OCI-LY7 (cell line): ENCODE measurements around the gene TMEM150C. TPM values are rescaled to one million over a fixed set of nuclear protein-coding genes. Genes with fewer than 3 reads are reported as not detected.
A peak's percentile ranks its signal among the peaks of the same experiment; 100 is the strongest.

Experiments
- BruUV-seq: library from RNA; stranded (reverse); fragments of 400-500 nt; replicated peaks from 2 replicates; lab custom pipeline; 2021; lab: Mats Ljungman, UMichigan
- CTCF ChIA-PET: fragments of 300-600 bp; sonication (Branson Sonifier 250); formaldehyde crosslinking; loops from one replicate; lab custom pipeline; 2022; ENCODE audit warnings: antibody characterized with exemption; ENCODE audit not compliant: unreplicated experiment; lab: Charles Lee
- POLR2A ChIA-PET: fragments of 300-600 bp; sonication (Branson Sonifier 250); formaldehyde crosslinking; loops from one replicate; lab custom pipeline; 2022; ENCODE audit warnings: antibody characterized with exemption; lab: Charles Lee
- DNase-seq: peaks from one replicate; pipeline ENCODE4 v3.0.0-alpha.2; 2015; ENCODE audit warnings: low spot score
- H2AFZ ChIP-seq: fragments of 200-600 bp; sonication (generic), shearing (Covaris generic); 2 replicates; pipeline ENCODE4 v1.6.1; 2014; ENCODE audit warnings: mild to moderate bottlenecking, antibody characterized with exemption, low read length, moderate library complexity
- H3K27ac ChIP-seq: fragments of 200-600 bp; sonication (generic); 2 replicates; pipeline ENCODE4 v1.5.1; 2014; ENCODE audit warnings: mixed run types, low read depth, mild to moderate bottlenecking, moderate library complexity, low read length, inconsistent platforms; ENCODE audit not compliant: poor library complexity, severe bottlenecking
- H3K36me3 ChIP-seq: fragments of 200-600 bp; sonication (generic); 2 replicates; pipeline ENCODE4 v1.6.1; 2014; ENCODE audit warnings: mild to moderate bottlenecking, antibody characterized with exemption, low read length, moderate library complexity, mixed read lengths; ENCODE audit not compliant: insufficient read depth
- H3K4me1 ChIP-seq: fragments of 200-600 bp; sonication (generic); 2 replicates; pipeline ENCODE4 v1.5.1; 2014; ENCODE audit warnings: mild to moderate bottlenecking, low read length; ENCODE audit not compliant: insufficient read depth, poor library complexity, severe bottlenecking
- H3K4me2 ChIP-seq: fragments of 200-600 bp; sonication (generic); 2 replicates; pipeline ENCODE4 v1.6.1; 2014; ENCODE audit warnings: mild to moderate bottlenecking, low read length
- H3K4me3 ChIP-seq: fragments of 200-600 bp; sonication (generic); 2 replicates; pipeline ENCODE4 v1.5.1; 2014; ENCODE audit warnings: mild to moderate bottlenecking, low read depth, low read length; ENCODE audit not compliant: poor library complexity, severe bottlenecking
- H3K79me2 ChIP-seq: fragments of 200-600 bp; sonication (generic); 2 replicates; pipeline ENCODE4 v1.6.1; 2016; ENCODE audit warnings: low read depth, mild to moderate bottlenecking, low read length, moderate library complexity, mixed read lengths; ENCODE audit not compliant: insufficient read depth
- H3K9me2 ChIP-seq: fragments of 200-600 bp; sonication (generic); 2 replicates; pipeline ENCODE4 v1.6.1; 2016; ENCODE audit warnings: mild to moderate bottlenecking, low read length, mixed read lengths; ENCODE audit not compliant: insufficient read depth
- H3K9me3 ChIP-seq: fragments of 200-600 bp; sonication (generic); 2 replicates; pipeline ENCODE4 v1.6.1; 2014; ENCODE audit warnings: mild to moderate bottlenecking, mixed run types, low read length, mixed read lengths
- H4K20me1 ChIP-seq: fragments of 200-600 bp; sonication (generic); 2 replicates; pipeline ENCODE4 v1.6.1; 2014; ENCODE audit warnings: mild to moderate bottlenecking, antibody characterized with exemption, low read length, moderate library complexity, mixed read lengths; ENCODE audit not compliant: insufficient read depth
- EZH2phosphoT487 ChIP-seq: fragments of 200-600 bp; sonication (generic); IDR thresholded peaks from 2 replicates; pipeline ENCODE4 v1.6.1; 2018; ENCODE audit warnings: low read depth, borderline replicate concordance, mild to moderate bottlenecking, mixed run types, antibody characterized with exemption, low read length, moderate library complexity, mixed read lengths
- intact Hi-C: fragments of 100-400 bp; cut with micrococcal nuclease; formaldehyde crosslinking; loops from one replicate; pipeline ENCODE4 v1.10.0; 2022; ENCODE audit not compliant: unreplicated experiment
- total RNA-seq, 2 experiments: library from RNA; depleted of rRNA in 1 of 2; stranded (reverse); fragments of >200 nt in 1 of 2; shearing (Covaris generic) in 1 of 2; gene quantifications; 2 replicates each; pipeline ENCODE4 v1.2.3, GENCODE V29; 2014 to 2022
- TF ChIP-seq, protein P1 (sequence below): fragments of 200-600 bp; sonication (generic); conservative IDR thresholded peaks from 2 replicates; pipeline ENCODE4 v1.5.1; 2014; ENCODE audit warnings: mild to moderate bottlenecking, antibody characterized with exemption, low read length, moderate library complexity, mixed read lengths

The TMEM150C gene
- total RNA-seq, 2 experiments from 2014 or later, result not detected

DNA sequence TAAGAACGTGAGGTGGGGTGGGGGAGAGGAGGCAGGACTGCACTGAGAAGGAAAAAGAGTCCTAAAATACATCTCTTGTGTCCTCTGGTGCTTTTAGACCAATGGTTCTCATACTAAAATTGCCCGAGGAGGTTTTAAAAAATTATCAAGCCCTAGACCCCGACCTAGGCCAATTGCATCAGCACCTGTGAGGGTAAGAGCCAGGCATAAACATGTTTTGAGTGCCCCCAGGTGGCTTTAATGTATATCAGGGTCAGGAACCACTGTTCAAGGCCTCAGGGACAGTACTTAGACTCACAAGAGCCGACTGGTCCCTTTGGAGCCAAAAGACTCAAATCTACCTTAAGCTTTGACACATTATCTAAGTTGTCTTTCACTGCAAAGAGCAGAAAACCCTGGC lies 37.5 kb upstream of the TMEM150C start:
- CTCF ChIA-PET, result no interaction called here

DNA sequence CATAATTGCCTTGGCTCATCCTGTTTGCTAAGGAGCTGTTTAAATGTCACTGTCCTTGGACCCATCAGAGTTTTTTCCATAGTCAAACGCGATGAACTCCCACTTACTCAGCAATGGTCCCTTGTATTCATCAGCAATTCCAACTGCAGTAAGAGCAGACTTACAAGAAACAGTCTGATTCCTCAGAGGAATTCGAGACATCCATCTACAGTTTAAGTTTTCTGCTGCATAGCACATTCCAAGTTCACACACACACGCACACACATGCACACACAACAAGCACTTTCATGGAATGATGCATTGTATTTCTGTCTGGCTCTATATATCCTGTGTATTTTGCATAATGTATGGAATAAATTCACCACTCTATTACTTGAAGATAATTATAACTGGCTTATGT lies 32.7 kb upstream of the TMEM150C start:
- Histone ChIP-seq H3K27ac (no peak overlapping the region), H4K20me1 (no peaks in the 10 kb centered on the region), H3K4me3 (no peak overlapping the region), H3K36me3 (no peaks in the 10 kb centered on the region), H2AFZ (no peak overlapping the region), H3K4me2 (no peak overlapping the region), H3K9me3 (no peaks in the 10 kb centered on the region), H3K79me2 (no peaks in the 10 kb centered on the region), H3K4me1 (no peaks in the 10 kb centered on the region), H3K9me2 (no peaks in the 10 kb centered on the region)
- BruUV-seq, result no TSS peak
- intact Hi-C loops, result no loop called here
- POLR2A ChIA-PET, result interaction anchor here (0.6 kb wide), 1 partner anchor 295 kb away, joined by 3 read pairs; no protein-coding TSS in a partner anchor
- CTCF ChIA-PET, result no interaction called here
- DNase-seq, result no peak
- TF ChIP-seq EZH2phosphoT487, result no peak
- TF ChIP-seq, protein P1, sequence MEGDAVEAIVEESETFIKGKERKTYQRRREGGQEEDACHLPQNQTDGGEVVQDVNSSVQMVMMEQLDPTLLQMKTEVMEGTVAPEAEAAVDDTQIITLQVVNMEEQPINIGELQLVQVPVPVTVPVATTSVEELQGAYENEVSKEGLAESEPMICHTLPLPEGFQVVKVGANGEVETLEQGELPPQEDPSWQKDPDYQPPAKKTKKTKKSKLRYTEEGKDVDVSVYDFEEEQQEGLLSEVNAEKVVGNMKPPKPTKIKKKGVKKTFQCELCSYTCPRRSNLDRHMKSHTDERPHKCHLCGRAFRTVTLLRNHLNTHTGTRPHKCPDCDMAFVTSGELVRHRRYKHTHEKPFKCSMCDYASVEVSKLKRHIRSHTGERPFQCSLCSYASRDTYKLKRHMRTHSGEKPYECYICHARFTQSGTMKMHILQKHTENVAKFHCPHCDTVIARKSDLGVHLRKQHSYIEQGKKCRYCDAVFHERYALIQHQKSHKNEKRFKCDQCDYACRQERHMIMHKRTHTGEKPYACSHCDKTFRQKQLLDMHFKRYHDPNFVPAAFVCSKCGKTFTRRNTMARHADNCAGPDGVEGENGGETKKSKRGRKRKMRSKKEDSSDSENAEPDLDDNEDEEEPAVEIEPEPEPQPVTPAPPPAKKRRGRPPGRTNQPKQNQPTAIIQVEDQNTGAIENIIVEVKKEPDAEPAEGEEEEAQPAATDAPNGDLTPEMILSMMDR, result no peak

More for the DNA sequence above, 37.5 kb upstream of the TMEM150C start:
- Histone ChIP-seq H3K9me3 (no peaks in the 10 kb centered on the region), H2AFZ (no peak overlapping the region), H3K4me1 (no peaks in the 10 kb centered on the region), H3K36me3 (no peaks in the 10 kb centered on the region), H4K20me1 (no peaks in the 10 kb centered on the region), H3K79me2 (no peaks in the 10 kb centered on the region), H3K9me2 (no peaks in the 10 kb centered on the region), H3K4me3 (no peak overlapping the region), H3K27ac (no peak overlapping the region), H3K4me2 (no peak overlapping the region)
- peak; percentile 13 for DNase-seq
- BruUV-seq, result no TSS peak
- POLR2A ChIA-PET, result interaction anchor here (0.6 kb wide), 1 partner anchor 30 kb away, joined by 4 read pairs; no protein-coding TSS in a partner anchor
- intact Hi-C loops, result no loop called here
- TF ChIP-seq EZH2phosphoT487, result no peak
- TF ChIP-seq, protein P1, result peak; percentile 33; the same call in 1 of the 2 replicates

DNA sequence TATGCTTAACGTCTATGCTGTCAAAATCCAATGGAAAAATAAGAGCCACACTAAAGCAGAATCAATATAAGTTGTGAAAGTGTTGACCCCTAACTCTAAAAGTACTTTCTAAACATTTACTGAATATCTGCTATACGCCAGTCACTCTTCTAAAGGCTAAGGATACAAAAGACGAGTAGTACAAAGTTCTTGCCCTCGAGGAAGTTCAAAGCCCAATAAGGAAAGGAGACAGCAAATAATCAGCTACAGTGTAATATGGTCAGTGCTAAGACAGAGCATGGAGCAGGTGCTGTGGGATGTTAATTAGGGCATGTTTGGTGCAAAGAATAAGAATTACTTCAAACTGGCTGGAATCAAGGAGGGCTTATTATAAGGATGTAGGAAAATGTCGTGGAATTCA lies 31.6 kb upstream of the TMEM150C start:
- no peaks in the 10 kb centered on the region for H3K9me3 ChIP-seq
- ChIA-PET CTCF (no interaction called here), POLR2A (interaction anchor here (0.8 to 1.1 kb wide), 2 partner anchors 9 to 40 kb away, joined by 3 read pairs; no protein-coding TSS in a partner anchor)
- TF ChIP-seq, protein P1, result no peak
- no peak overlapping the region for H3K4me2 ChIP-seq
- no peak for DNase-seq
- no peaks in the 10 kb centered on the region for H3K36me3 ChIP-seq
- no peaks in the 10 kb centered on the region for H3K79me2 ChIP-seq
- no peak overlapping the region for H3K27ac ChIP-seq
- no peak overlapping the region for H2AFZ ChIP-seq
- no peaks in the 10 kb centered on the region for H3K9me2 ChIP-seq
- H3K4me3 ChIP-seq, result no peak overlapping the region
- no TSS peak for BruUV-seq
- H4K20me1 ChIP-seq, result no peaks in the 10 kb centered on the region
- intact Hi-C loops, result no loop called here
- no peaks in the 10 kb centered on the region for H3K4me1 ChIP-seq
